ENCODE results near the gene SEC63.
A peak's percentile ranks its signal among the peaks of the same experiment; 100 is the strongest.
"Not testable (repeated sequence)": the region's sequence is repeated elsewhere in the genome, so short reads cannot be mapped to it uniquely, and the experiment has no call there.

Gene SEC63, protein sequence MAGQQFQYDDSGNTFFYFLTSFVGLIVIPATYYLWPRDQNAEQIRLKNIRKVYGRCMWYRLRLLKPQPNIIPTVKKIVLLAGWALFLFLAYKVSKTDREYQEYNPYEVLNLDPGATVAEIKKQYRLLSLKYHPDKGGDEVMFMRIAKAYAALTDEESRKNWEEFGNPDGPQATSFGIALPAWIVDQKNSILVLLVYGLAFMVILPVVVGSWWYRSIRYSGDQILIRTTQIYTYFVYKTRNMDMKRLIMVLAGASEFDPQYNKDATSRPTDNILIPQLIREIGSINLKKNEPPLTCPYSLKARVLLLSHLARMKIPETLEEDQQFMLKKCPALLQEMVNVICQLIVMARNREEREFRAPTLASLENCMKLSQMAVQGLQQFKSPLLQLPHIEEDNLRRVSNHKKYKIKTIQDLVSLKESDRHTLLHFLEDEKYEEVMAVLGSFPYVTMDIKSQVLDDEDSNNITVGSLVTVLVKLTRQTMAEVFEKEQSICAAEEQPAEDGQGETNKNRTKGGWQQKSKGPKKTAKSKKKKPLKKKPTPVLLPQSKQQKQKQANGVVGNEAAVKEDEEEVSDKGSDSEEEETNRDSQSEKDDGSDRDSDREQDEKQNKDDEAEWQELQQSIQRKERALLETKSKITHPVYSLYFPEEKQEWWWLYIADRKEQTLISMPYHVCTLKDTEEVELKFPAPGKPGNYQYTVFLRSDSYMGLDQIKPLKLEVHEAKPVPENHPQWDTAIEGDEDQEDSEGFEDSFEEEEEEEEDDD

DNA sequence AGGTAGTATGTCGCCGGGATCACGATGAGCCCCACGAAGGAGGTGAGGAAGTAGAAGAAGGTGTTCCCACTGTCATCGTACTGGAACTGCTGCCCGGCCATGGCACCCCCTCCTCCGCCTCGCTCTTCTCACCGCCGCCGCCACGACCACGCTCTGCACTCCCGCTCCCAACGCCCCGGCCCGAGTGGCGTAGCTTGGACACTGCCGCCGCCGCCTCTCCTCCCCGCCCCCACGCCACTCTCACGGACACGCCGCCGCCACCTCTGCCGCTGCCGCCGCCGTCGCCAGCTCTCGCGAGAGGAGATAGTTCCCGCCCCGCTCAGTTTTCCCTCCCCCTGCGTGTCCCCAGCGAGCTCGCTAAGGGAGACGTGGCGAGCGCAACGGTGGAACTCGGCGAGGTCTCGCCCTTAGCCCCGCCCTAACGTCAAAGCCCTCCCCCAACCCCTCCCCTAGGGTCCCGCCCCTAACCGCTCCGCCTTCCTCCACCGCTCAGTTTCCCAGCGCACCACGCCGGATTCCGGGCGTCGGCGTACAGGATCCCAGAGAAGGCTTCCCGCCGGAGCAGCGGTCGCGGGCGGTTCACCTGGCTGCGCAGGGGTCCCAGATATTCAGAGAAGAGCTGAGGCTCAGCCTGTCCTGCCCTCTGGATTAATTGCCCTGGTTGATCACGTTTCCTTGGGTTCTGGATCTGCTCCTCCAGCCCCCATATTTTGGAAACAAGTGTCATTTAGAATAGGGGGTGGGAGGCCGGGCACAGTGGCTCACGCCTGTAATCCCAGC is at the start of gene SEC63:
Gene SEC63 (minus strand): TSS at position 300 of the 780 bp plus-strand sequence. CDS start 199 bp downstream, at position 101.
- DNase-seq, result peak; percentile 94

DNA sequence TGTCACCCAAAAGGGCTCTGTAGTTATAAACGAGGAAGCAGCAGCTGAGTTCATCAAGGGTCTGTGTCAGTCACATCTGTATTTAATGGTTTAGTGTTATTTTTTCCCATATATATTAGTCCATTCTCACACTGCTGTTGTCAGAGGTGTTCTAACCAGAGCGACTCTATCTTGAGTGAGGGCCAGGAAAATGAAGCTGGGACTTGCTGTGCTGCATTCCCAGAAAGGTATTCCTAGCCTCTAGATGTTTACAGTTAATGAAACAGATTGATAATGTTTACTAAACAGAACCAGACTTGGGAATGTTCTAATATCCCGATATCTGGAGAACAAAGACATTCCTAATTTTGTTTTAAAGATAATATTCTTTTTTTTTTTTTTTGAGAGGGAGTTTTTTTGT is 48.0 kb upstream of the SEC63 start:
- DNase-seq, result no peak

DNA sequence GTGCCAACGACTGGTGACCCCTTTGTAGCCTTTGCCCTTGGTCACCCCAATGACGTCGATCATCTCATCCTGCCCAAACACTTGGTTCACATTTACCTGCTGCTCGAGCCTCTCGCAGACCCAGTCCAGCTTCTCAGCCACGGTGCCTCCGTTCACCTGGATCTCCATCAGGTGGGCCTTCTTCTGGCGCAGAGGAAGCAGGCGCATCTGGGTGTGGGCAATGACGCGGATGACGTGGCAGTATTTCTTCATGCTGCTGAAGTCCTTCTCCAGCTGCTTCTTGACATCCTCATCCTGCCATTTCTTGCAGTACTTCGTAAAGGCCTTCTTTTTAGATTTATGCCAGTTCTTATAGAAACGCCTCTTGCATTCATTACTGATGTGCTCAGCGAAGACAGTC is 46.9 kb upstream of the SEC63 start:
- no peak for DNase-seq

DNA sequence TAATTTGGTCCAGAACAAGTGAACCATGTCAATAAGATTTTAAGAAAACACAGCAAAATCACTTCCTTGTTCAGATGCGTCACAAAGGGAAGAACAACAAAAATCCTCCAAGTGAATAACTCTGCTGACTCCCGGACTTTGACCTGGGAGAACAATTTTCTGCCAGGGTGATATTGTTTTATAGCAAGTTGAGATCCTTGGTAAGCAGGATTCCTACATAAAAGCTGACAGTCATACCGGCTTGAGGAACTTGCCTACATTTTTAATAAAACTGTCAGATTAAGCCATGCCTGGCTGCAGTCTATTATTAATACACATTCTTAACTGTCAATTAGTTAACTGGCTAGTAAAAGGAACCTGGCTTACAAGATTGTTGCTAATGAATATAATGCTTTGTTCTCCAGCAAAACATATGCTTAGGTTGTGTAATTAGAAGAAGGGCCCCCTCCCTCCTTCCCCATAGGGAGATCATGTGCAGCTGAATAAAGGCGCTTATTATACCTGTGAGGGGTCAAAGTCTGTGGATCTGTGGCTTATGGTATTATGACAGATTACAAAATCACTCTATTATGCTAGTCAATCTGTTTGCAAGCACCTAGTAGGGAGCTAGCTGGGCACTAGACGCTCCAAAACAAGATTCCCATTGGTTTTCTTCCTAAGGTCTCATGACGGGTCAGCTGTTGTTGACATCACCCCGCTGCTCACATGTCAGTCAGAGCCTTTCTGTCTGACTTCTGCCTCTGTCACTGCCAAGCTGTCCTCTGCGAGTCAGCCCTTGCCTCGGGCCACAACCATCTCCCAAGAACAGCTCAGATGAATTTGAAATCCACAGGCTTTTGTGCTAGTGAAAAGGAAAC is 44.6 kb upstream of the SEC63 start:
- no peak for DNase-seq

DNA sequence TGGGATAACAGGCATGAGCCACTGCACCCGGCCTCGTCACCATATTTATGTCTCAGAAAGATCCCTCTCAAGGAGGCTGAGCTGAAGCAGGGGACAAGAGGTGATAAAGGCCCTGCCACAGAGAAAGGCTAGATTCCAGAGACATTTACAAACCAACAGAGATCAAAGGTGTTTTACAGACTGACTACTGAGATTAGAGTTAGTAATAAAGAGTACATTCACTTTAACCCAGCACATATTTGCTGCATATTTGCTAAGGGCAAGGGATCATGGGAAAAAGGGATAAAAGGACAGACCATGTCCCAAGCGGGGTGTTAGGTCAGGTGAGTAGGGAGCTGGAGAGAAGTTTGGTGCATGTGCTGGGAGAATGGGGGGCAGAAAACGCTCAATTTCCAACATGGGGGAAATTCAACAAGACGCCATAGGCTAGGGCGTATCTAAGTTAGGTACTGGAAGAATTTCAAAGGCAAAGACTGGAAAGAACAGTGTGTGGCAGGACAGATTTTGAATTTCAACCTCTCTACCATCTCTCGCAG is 43.8 kb upstream of the SEC63 start:
- DNase-seq, result no peak

DNA sequence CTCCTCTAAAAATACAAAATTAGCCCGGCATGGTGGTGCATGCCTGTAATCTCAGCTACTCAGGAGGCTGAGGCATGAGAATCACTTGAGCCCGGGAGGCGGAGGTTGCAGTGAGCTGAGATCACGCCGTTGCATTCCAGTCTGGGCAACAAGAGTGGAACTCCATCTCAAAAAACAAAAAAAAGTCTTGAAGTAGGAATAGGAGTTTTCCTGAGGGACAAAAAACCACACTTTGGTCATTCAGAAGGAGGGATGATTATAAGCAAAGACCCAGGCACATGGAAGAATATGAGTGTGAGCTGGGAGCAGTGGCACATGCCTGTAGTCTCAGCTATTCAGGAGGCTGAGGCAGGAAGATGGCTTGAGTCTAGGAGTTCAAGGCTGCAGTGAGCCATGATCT is 42.3 kb upstream of the SEC63 start:
- DNase-seq, result not testable (repeated sequence)

DNA sequence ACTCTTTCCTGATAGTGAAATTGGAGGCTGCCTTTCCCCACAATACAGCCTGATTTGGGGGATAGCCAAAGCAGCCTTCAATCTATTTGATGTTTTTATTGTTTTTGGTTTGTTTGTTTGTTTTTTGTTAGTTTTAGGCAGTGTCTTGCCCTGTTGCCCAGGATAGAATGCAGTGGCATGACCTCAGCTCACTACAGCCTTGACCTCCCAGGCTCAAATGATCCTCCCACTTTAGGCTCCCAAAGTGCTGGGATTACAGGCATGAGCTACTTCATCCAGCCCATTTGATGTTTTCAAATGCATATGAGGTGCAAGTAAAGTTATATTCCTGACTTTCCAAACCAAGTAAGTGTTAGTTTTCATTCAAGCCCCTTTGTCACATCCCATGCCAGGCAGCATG is 41.3 kb upstream of the SEC63 start:
- DNase-seq, result no peak

DNA sequence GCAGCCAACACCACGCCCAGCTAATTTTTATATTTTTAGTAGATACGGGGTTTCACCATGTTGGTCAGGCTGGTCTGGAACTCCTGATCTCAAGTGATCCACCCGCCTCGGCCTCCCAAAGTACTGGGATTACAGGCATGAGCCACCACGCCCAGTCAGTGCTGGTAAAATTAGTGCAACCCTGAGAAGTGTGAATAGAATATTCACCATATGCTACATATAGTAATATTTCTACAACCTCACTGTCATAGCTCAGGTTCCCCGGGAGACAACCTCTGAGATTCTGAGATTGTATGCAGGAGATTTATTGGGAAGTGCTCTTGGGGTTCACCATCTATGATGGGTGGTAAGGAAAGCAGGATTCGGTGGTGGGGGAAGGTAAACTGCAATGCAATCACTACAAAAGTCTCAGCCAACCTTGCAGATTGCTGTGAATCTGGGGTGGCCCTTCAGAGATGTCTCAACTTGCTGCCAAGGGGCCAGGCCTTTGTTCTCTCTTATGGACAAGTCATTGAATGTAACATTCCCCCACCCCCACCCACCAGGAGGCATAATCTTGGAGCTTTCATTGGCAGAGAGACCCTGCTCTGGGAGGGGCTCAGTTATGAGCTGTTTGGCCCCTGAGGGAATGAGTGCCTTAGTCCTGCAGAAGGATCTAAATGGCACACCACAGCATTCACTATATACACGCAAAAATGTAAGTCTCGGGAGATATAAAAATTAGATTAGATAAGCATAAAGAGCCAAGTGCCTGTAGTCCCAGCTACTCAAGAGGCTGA is 34.0 kb upstream of the SEC63 start:
- no peak for DNase-seq

DNA sequence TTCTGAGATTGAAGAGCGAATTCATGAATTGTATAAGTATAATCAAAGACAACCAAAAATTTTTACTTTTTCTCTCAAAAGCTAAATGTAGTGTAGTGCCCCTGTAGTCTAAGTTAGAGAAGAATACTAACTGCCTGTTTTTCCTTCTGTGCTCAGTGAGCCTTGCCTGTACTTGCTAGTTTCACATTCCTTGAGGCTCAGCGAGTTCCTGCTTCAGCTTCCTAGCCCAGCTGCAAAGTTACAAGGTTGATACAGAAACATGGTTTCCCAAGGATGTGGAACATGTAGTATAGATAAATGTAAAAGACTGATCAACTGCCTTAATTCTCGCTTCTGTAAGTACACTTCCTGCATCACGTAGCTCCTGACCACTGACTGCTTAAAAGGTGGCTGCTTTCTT is 33.1 kb upstream of the SEC63 start:
- DNase-seq, result no peak

DNA sequence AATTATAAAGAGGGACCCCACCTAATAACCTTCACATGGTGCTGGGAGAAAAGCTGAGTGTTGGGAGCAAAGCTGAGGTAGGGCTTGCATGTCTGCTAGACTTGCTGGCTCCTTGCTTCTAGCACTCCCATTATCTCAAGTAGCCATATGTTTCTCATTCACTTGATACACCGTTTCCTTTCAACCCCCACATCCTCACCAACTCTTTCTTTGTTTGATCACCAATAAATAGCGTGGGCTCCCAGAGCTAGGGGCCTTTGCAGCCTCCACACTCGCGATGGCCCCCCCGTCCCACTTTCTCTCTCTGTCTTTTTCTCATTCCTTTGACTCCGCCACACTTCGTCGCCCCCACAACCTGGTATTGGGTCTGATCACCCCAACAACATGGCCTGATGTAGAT is 32.6 kb upstream of the SEC63 start:
- not testable (repeated sequence) for DNase-seq

DNA sequence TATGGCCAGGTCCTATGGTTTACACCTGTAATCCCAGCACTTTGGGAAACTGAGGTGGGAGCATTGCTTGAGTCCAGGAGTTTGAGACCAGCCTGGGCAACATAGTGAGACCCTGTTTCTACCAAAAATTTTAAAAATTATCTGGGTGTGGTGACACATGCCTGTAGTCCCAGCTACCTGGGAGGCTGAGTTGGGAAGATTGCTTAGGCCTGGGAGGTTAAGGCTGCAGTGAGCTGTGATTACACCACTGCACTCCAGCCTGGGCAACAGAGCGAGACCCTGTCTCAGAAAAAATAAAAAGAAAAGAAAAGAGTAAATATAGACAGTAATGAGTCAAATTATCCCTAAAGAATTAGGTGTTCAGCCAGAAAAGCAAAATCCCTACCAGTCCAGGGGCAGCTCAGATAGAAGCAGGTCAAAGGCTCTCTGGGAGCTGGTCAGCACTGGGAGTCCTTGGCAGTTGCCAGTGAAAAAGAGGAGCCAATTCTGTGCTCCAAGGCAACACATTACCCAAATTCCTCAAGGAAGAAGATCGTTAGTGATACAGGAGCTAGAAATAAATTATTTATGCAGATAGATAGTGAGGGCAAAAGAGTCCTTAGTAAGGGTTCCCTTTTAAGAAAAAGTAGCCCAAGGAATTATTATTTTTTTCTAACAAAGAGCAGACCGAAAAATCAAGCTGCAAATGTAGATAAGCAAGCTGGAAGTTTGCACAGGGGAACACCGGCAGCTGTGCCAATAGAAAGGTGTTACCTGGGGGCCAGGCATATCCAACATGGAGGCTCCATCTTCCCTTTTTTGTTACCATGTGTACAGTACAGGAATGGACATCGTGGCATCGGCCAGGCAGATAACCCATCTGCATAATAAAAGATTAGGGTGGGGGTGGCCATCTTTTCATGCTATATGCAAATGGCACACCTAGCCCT is 31.4 kb upstream of the SEC63 start:
- no peak for DNase-seq

DNA sequence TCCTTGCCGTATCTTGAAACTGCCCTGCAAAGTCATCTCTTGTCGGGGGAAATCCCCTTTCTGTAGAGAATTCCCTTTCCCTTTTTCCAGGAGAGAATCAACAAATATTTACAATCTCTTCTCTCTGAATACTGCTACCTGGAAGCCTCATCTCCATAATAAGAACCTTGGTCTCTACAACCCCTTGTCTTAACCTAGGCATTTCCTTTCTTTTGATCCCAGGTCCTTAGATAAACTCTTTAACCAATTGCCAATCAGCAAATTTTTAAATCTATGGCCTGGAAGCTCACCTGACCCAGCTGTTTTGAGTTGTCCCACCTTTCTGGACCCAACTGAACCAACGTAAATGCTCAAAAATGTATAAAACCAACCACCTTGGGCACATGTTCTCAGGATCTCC is 30.6 kb upstream of the SEC63 start:
- DNase-seq, result no peak

DNA sequence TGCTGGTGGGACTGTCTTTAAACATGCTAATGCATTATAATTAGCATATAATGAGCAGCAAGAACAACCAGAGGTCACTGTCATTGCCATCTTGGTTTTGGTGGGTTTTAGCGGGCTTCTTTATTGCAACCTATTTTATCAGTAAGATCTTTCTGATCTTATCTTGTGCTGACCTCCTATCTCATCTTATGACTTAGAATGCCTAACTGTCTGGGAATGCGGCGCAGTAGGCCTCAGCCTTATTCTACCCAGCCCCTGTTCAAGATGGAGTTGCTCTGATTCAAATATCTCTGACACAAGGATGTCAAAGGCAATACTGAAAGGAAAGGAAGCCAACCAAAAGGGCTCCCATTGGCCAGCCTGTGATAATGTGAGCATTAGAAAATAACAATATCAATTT is 29.8 kb upstream of the SEC63 start:
- DNase-seq, result no peak

DNA sequence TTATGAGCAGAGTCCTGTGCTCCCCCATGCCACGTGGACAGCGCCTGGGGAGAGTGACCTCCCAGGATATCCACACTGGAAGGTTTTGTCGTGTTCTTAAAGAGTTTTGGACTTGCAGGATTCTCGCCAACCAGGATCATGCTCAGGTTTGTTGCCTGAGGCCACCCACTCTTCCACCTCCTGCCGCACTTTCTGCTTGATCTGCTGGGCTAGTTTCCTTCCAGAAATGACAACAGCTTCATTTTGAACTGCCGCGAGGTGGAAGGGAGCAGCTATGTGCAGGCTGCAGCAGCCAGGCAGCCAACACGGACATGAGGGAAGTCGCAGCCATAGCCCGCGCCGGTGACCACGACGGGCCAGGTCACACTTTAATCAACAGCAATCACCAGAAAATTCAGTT is 27.7 kb upstream of the SEC63 start:
- no peak for DNase-seq

DNA sequence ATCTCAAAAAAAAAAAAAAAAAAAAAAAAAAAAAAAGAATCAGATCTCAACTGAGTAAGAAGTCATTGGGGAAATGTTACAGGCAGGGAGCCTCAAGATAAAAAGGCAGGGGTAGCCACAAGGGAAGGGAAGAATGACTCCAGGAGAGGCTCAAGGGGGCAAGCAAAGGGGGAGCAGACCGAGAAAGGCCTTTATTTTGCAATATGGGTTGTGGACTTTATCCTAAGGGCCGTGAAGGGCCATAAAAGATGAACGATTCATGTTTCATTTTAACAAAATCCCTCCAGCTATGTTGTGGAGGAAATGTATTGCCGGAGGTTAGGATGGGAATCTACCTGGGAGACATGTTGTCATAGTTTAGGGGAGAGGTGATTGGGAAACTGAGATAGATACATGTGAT is 25.8 kb upstream of the SEC63 start:
- DNase-seq, result no peak

DNA sequence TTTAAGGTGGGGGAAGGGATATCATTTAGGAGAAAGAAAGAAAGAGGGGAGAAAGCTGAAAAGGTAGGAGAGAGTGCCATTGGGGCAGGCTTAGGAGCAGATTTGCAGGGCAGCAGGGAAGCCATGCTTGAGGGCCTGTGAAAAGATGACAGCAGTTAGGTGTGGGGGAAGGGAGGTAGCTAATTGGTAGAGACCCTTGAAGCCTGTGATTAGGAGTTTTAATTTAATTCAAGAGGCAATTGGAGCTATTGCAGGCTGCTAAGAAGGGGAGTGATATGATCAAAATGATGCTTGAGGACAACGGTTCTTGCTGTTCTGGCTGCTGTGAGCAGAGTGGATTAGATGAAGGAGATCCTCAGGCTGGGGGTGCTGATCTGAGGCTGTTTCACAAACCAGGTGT is 24.5 kb upstream of the SEC63 start:
- no peak for DNase-seq

DNA sequence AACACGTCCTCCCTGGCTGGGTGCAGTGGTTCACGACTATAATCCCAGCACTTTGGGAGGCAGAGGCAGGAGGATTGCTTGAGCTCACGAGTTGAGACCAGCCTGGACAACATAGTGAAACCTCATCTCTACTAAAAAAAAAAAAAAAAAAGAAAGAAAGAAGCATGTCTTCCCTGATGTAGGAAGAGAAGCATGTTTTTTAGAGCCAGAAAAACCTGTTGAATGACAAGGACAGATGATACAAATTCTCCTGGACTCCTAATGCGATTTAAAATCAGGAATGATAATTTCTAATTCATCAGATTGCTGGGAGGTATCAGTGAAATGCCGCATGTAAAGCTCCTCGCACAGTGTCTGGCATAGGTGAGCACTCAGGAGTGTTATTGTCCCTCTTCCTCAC is 23.7 kb upstream of the SEC63 start:
- DNase-seq, result no peak

DNA sequence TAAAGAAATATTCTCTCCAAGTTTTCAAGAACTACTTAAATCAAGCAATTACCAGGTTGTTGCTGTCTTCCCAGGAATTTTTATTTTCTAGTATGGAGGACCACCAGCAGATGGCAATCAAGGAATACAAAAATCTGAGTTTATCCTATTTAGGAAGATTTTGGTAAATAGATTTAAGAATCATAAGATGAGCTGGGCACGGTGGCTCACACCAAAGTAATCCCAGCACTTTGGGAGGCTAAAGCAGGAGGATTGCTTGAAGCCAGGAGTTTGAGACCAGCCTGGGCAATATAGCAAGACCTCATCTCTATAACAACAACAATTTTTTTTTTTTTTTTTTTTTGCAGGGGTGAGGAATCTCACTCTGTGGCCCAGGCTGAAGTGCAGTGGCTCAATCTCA is 19.3 kb upstream of the SEC63 start:
- no peak for DNase-seq

DNA sequence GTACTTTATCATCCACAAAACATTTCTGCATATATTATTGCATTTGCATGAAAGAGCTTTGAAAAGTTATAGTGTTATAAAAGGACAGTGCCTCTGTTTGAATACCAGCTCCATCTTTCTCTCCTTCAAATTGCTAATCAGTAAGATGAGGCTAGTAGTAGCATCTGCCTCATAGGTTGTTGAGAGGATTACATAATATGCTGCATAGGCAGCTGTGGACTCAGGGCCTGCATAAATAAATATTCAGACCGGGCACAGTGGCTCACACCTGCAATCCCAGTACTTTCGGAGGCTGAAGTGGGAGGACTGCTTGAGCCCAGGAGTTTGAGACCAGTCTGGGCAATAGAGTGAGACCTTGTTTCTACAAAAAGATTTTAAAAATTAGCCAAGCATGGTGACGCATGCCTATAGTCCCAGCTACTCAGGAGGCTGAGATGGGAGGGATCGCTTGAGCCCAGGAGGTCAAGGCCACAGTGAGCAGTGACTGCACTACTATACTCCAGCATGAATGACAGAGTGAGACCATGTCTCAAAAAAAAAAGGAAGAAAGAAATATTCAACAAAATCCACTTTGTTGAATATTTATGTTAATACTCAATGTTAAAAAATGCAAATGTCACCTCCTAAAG is 18.3 kb upstream of the SEC63 start:
- DNase-seq, result no peak

DNA sequence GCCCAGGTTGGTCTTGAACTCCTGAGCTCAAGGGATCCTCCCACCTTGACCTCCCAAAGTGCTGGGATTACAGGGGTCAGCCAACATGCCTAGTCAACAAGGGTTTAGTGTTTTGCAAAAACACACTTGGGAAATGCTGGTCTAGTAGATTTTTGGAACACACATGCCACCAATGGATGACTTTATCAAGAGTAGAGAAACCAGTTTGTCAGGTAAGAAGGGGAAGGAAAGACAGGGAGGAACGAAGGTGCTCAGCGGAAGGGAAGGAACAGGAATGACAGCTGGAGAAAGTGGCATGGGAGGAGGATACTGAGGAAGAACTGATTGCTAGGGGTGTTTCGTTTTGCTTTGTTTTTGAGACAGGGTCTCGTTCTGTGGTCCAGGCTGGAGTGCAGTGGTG is 15.6 kb upstream of the SEC63 start:
- DNase-seq, result no peak

All from NCI-H226 (cell line).